ENCODE measurements around the gene PTPRS. TPM values are rescaled to one million over a fixed set of nuclear protein-coding genes. Genes with fewer than 3 reads are reported as not detected.

The PTPRS gene
- total RNA-seq, 1 experiment from 2014 or later: 93.0 TPM

DNA sequence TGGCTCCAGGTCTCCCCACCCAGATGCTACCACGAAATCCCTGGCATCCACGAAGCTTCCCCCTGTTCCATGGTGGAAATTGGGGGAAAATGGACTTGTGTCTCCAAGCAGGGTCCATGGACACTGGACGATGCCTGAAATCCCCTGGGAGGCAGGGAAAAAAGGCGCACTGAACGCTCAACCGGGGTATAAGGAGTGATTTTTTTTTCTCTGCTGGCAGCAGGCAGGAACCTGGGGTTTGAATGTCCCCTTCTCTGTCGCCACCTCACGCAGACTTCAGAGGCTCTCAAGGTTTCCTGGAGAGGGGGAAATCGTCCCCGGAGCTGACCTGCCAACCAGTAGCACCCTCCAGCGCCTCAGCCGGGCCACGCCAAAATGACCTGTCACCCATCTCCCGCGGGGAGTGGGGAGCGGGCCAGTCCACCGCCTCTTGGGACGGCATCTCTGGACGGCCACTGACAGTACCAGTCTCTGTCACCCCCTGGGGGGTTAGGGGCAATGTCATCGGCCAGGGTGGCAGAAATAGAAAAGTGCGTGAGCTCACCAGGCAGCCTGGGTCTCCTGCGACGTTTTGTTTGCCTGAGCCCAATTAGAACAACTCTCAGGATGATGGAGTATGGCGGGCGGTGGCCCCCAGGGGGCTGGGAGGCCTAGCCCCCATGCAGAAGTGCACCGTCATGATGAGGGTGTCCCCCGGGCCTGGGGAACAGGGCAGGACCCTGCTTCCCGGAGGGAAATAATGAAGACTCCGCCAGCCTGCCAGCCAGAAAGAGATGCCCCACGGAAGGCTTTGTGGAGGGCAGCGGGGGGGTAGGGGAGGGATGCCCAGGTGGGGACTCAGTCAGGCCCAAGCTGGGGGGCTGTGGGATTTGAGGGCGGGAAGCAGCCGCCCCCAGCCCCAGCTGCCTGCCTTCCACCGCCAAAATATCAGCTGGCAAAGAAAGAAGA, 2.6 kb downstream of the PTPRS start:
- no peaks in the 10 kb centered on the region for H3K27me3 Mint-ChIP-seq (ENCODE audit: unreplicated experiment)
- peaks cover 16% of the 10 kb centered on the region for H3K36me3 Mint-ChIP-seq (ENCODE audit: insufficient read depth, unreplicated experiment)
- no peak for DNase-seq
- intact Hi-C loops (cut with micrococcal nuclease; ENCODE audit: unreplicated experiment): no loop called here
- no peaks in the 10 kb centered on the region for H3K9me3 Mint-ChIP-seq (ENCODE audit: low read depth, unreplicated experiment)
- CTCF ChIA-PET: no interaction called here
- H3K4me1 Mint-ChIP-seq (ENCODE audit: low read depth, unreplicated experiment): peaks cover 18% of the 10 kb centered on the region
- TF ChIP-seq, protein P1, sequence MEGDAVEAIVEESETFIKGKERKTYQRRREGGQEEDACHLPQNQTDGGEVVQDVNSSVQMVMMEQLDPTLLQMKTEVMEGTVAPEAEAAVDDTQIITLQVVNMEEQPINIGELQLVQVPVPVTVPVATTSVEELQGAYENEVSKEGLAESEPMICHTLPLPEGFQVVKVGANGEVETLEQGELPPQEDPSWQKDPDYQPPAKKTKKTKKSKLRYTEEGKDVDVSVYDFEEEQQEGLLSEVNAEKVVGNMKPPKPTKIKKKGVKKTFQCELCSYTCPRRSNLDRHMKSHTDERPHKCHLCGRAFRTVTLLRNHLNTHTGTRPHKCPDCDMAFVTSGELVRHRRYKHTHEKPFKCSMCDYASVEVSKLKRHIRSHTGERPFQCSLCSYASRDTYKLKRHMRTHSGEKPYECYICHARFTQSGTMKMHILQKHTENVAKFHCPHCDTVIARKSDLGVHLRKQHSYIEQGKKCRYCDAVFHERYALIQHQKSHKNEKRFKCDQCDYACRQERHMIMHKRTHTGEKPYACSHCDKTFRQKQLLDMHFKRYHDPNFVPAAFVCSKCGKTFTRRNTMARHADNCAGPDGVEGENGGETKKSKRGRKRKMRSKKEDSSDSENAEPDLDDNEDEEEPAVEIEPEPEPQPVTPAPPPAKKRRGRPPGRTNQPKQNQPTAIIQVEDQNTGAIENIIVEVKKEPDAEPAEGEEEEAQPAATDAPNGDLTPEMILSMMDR (IDR thresholded peaks at IDR 0.05; ENCODE audit: unreplicated experiment): no peak
- no peak overlapping the region for H3K27ac Mint-ChIP-seq (ENCODE audit: unreplicated experiment)
- BruUV-seq (replicated peaks): no TSS peak
- no peak overlapping the region for H3K4me3 Mint-ChIP-seq (ENCODE audit: low read depth, unreplicated experiment)

DNA sequence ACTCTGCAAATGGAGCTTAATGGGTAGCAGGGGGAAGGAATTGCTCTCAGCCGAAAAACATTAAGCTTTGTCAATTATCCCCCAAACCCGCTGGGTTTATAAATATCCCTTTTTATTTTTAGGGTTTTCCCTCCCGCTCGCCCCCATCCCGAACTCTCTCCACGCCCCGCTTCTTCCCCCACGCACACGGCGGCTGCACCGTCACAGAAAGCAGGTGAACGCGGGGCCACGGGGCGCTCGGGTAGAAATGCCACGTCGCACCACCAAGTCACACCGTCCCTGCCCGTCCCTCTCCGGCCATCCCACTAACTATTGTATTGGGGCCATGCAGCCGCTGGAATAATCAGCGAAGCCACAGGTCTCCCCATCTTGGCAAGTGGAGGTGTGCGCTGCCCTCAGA, 3.5 kb downstream of the PTPRS start:
- CTCF ChIA-PET: no interaction called here
- Mint-ChIP-seq H3K27me3 (ENCODE audit: unreplicated experiment) (no peaks in the 10 kb centered on the region), H3K27ac (ENCODE audit: unreplicated experiment) (no peak overlapping the region), H3K4me3 (ENCODE audit: low read depth, unreplicated experiment) (no peak overlapping the region), H3K4me1 (ENCODE audit: low read depth, unreplicated experiment) (peaks cover 10% of the 10 kb centered on the region), H3K9me3 (ENCODE audit: low read depth, unreplicated experiment) (no peaks in the 10 kb centered on the region), H3K36me3 (ENCODE audit: insufficient read depth, unreplicated experiment) (peaks cover 16% of the 10 kb centered on the region)
- DNase-seq: no peak
- intact Hi-C loops (cut with micrococcal nuclease; ENCODE audit: unreplicated experiment): no loop called here
- TF ChIP-seq, protein P1 (IDR thresholded peaks at IDR 0.05; ENCODE audit: unreplicated experiment): no peak
- no TSS peak for BruUV-seq (replicated peaks)

DNA sequence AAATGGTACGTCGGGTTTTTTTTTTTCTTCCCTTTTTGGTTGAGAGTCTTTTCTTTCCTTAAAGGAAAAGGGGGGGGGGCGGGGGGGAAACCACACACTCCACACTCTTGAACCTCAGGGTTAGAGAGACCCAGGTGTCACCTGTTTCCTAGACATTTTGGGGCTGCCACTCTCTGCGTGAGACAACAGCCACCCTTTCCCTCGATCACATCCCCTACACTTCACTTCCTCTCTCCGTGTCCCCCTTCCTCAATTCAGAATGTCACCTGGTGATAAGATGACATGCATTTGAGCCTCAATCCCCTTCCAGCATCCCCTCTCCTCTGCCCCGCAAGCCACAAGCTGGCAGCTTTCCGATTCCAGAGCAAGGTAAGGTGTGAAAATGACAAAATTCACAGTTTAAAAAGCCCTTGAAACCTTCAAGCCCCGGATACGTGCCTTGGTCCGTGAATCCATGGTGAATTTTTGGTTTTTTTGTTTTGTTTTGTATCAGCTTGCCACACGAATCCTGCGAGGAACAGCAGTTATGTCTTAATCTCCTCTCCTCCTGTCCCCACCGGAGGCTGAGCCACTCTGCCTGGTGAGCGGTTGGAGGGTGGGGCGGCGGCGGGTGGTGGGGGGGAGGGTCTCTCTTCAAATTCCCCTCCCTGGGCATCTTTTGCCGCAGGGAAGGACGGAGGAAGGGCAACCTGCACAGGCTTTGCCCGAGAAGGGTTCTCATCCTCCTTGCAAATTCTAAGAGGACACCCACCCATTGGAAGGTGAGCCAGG, 4.2 kb downstream of the PTPRS start:
- CTCF ChIA-PET: no interaction called here
- Mint-ChIP-seq H3K36me3 (ENCODE audit: insufficient read depth, unreplicated experiment) (peaks cover 16% of the 10 kb centered on the region), H3K27ac (ENCODE audit: unreplicated experiment) (no peak overlapping the region), H3K9me3 (ENCODE audit: low read depth, unreplicated experiment) (no peaks in the 10 kb centered on the region), H3K4me1 (ENCODE audit: low read depth, unreplicated experiment) (peaks cover 8% of the 10 kb centered on the region), H3K4me3 (ENCODE audit: low read depth, unreplicated experiment) (no peak overlapping the region), H3K27me3 (ENCODE audit: unreplicated experiment) (no peaks in the 10 kb centered on the region)
- no peak for DNase-seq
- TF ChIP-seq, protein P1 (IDR thresholded peaks at IDR 0.05; ENCODE audit: unreplicated experiment): no peak
- no TSS peak for BruUV-seq (replicated peaks)
- intact Hi-C loops (cut with micrococcal nuclease; ENCODE audit: unreplicated experiment): no loop called here

DNA sequence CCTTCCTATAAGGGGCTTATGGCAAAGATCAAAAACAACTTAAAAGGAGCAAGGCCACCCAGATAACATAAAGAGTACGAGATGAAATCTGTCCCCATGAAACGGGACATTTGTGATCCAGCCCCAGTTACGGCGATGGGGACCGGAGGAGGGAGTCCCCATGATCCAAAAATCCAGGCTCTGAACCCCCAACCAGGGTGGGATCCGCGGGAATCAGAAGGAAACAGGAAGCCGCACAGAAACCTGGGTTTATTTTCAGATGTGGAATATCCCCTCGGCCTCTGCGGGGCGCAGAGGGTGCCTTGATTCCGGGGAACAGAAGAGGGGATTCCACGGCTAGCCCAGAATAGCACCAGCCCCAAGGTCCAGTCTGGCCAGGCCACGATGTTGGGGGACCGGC, 5.0 kb downstream of the PTPRS start:
- Mint-ChIP-seq H3K27ac (ENCODE audit: unreplicated experiment) (no peak overlapping the region), H3K9me3 (ENCODE audit: low read depth, unreplicated experiment) (no peaks in the 10 kb centered on the region), H3K36me3 (ENCODE audit: insufficient read depth, unreplicated experiment) (peaks cover 15% of the 10 kb centered on the region), H3K27me3 (ENCODE audit: unreplicated experiment) (no peaks in the 10 kb centered on the region), H3K4me3 (ENCODE audit: low read depth, unreplicated experiment) (no peak overlapping the region), H3K4me1 (ENCODE audit: low read depth, unreplicated experiment) (peaks cover 8% of the 10 kb centered on the region)
- CTCF ChIA-PET: no interaction called here
- no TSS peak for BruUV-seq (replicated peaks)
- DNase-seq: no peak
- intact Hi-C loops (cut with micrococcal nuclease; ENCODE audit: unreplicated experiment): no loop called here
- TF ChIP-seq, protein P1 (IDR thresholded peaks at IDR 0.05; ENCODE audit: unreplicated experiment): no peak

Data from Calu3 (cell line).